GM13976 (cell line): Measurements from ENCODE around the gene AGL.
"Not testable (repeated sequence)": the region's sequence is repeated elsewhere in the genome, so short reads cannot be mapped to it uniquely, and the experiment has no call there.

Source experiments
- DNase-seq: peaks from one replicate; pipeline ENCODE4 v3.0.0; 2012; ENCODE audit warnings: low spot score
- CTCF ChIP-seq: IDR thresholded peaks from 2 replicates; pipeline ENCODE4 v1.5.1; 2012; ENCODE audit warnings: borderline replicate concordance, mild to moderate bottlenecking; ENCODE audit not compliant: insufficient read depth; ENCODE audit errors: extremely low read depth, missing control alignments, control extremely low read depth
- in situ Hi-C: fragments of 300-500 bp; cut with MboI; formaldehyde crosslinking; loops from one replicate; pipeline ENCODE4 v1.12.0; 2022; ENCODE audit warnings: low sequenced_read_pairs, mixed read lengths, inconsistent platforms; ENCODE audit not compliant: unreplicated experiment

The AGL gene

GRCh38 chr1:99829269-99829668 is 20.9 kb upstream of the AGL start:
- DNase-seq, result no peak
- in situ Hi-C loops, result no loop called here
- no peak for TF ChIP-seq CTCF

DNA sequence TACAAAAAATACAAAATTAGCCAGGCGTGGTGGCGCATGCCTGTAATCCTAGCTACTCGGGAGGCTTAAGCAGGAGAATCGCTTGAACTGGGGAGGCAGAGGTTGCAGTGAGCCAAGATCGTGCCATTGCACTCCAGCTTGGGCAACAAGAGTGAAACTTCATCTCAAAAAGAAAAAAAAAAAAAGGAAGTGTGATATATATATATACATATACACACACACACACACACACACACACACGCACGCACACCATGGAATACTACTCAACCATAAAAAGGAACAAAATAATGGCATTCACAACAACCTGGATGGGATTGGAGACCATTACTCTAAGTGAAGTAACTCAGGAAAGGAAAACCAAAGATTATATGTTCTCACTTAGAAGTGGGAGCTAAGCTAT is 16.2 kb upstream of the AGL start:
- in situ Hi-C loops, DNase-seq: not testable (repeated sequence)

GRCh38 chr1:99836171-99837103 is 13.7 kb upstream of the AGL start:
- DNase-seq, in situ Hi-C loops: not testable (repeated sequence)

DNA sequence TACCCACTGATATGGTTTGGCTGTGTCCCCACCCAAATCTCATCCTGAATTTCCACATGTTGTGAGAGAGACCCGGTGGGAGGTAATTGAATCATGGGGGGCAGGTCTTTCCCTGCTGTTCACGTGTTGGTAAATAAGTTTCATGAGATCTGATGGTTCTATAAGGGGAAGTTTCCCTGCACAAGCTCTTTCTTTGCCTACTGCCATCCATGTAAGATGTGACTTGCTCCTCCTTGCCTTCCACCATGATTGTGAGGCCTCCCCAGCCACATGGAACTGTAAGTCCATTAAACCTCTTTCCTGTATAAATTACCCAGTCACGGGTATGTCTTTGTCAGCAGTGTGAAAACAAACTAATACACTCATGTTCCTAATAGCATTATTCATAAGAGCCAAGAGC is 9.8 kb upstream of the AGL start:
- DNase-seq, in situ Hi-C loops: not testable (repeated sequence)

- in situ Hi-C loops, result no loop called here
- no peak for DNase-seq
- no peak for TF ChIP-seq CTCF
Observed at GRCh38 chr1:99843760-99844159, 6.4 kb upstream of the AGL start.

DNA sequence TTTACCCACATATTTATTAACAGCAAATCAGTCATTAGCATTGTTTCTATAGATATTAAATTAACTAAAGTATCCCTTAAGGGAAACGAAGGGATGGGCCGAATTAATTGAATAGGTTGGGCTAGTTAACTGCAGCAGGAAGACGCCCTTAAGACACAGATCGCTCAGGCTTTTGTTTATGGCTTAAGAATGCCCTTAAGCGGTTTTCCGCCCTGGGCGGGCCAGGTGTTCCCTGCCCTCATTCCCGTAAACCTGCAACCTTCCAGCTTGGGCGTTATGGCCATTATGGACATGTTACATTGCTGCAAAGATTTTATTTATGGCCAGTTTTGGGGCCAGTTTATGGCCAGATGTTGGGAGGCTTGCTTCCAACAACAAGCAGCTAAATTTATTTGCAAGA is 5.0 kb upstream of the AGL start:
- DNase-seq, in situ Hi-C loops: not testable (repeated sequence)

DNA sequence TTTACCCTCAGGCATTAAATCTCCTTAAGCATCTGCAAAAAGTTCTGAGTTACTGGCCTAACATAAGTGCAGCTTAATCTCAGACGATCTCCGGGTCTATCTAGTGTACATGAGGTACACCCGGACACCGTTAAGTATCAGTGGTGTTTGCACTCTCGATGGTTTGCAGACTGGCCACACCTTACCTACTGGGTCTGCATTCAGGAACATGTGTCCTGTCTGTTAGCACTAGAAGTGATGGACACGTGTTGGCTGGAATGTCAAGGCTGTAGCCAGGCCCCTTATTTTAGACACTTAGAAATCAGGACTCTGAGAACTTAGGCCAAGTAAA is 783 bp upstream of the AGL start:
- in situ Hi-C loops, result no loop called here
- no peak for TF ChIP-seq CTCF
- no peak for DNase-seq

- in situ Hi-C loops, result no loop called here
- TF ChIP-seq CTCF, result no peak
- DNase-seq, result peak; percentile 24
Observed at GRCh38 chr1:99850459-99851291, 514 bp downstream of the AGL start.
